Measurements from ENCODE around the gene CARNS1. TPM values are rescaled to one million over a fixed set of nuclear protein-coding genes. Genes with fewer than 3 reads are reported as not detected.

Gene CARNS1
- total and polyA plus RNA-seq, 2 of the 13 experiments (the other 11 are each of a cell fraction or from before 2014, with no cell fraction given), result not detected

GRCh38 chr11:67400942-67401494 is 14.5 kb upstream of the CARNS1 start (continued):
- TF ChIP-seq ZNF580 (CRISPR knock-in tag; IDR thresholded peaks at IDR 0.05; ENCODE audit: borderline replicate concordance, low read depth) (0 out of 2 replicates have a peak, but pooled peaks have one; percentile 54), PRDM15 (CRISPR knock-in tag; IDR thresholded peaks at IDR 0.05) (peak; percentile 75; the same call in 1 of the 2 replicates), THAP9 (CRISPR knock-in tag; IDR thresholded peaks at IDR 0.05; ENCODE audit: borderline replicate concordance) (0 out of 2 replicates have a peak, but pooled peaks have one; percentile 32), CSRNP1 (CRISPR knock-in tag; IDR thresholded peaks at IDR 0.05) (peak; percentile 50), SMAD1 (CRISPR knock-in tag; IDR thresholded peaks at IDR 0.05; ENCODE audit: borderline replicate concordance, low read depth) (no peak), NPAS2 (CRISPR knock-in tag; IDR thresholded peaks at IDR 0.05; ENCODE audit: borderline replicate concordance) (no peak), SP2 (CRISPR knock-in tag; IDR thresholded peaks at IDR 0.05) (0 out of 2 replicates have a peak, but pooled peaks have one; percentile 8), PHF8 (CRISPR knock-in tag; IDR thresholded peaks at IDR 0.05) (peak; percentile 39; the same call in 1 of the 2 replicates), ARID2 (CRISPR knock-in tag; IDR thresholded peaks at IDR 0.05; ENCODE audit: borderline replicate concordance) (0 out of 2 replicates have a peak, but pooled peaks have one; percentile 47), MEF2D (CRISPR knock-in tag; IDR thresholded peaks at IDR 0.05) (0 out of 2 replicates have a peak, but pooled peaks have one; percentile 15), ZNF749 (CRISPR knock-in tag; IDR thresholded peaks at IDR 0.05; ENCODE audit: borderline replicate concordance) (0 out of 2 replicates have a peak, but pooled peaks have one; percentile 48), RERE (CRISPR knock-in tag; IDR thresholded peaks at IDR 0.05; ENCODE audit: low read depth) (no peak), ZNF234 (CRISPR knock-in tag; conservative IDR thresholded peaks at IDR 0.05) (0 out of 2 replicates have a peak, but pooled peaks have one; percentile 73)
